GM06990 (cell line): ENCODE data around the gene PEAR1.

Source experiments
- DNase-seq: peaks from one replicate; pipeline ENCODE4 v3.0.0-alpha.2; 2011; ENCODE audit not compliant: insufficient read length; ENCODE audit errors: extremely low read depth
- H3K27me3 ChIP-seq: replicated peaks from 2 replicates; pipeline ENCODE4 v1.6.0; 2011; ENCODE audit warnings: low read length; ENCODE audit not compliant: control insufficient read depth, insufficient read depth
- H3K36me3 ChIP-seq: 2 replicates; pipeline ENCODE4 v1.5.1; 2011; ENCODE audit warnings: low read length; ENCODE audit not compliant: control insufficient read depth, insufficient read depth
- H3K4me3 ChIP-seq: replicated peaks from 2 replicates; pipeline ENCODE4 v1.5.1; 2011; ENCODE audit warnings: low read depth, mild to moderate bottlenecking, control low read depth, low read length
- CTCF ChIP-seq: IDR thresholded peaks from 2 replicates; pipeline ENCODE4 v1.5.1; 2011; ENCODE audit warnings: low read length, control low read depth, mild to moderate bottlenecking, inconsistent platforms; ENCODE audit not compliant: insufficient read depth, poor library complexity, severe bottlenecking

Gene PEAR1

GRCh38 chr1:156957634-156958033, 64.1 kb downstream of the PEAR1 start:
- no peak for TF ChIP-seq CTCF
- Histone ChIP-seq H3K27me3 (no peaks in the 10 kb centered on the region), H3K36me3 (peaks cover 21% of the 10 kb centered on the region), H3K4me3 (no peak overlapping the region)
- no peak for DNase-seq

GRCh38 chr1:156958247-156958714, 64.8 kb downstream of the PEAR1 start:
- DNase-seq, result no peak
- Histone ChIP-seq H3K27me3 (no peaks in the 10 kb centered on the region), H3K4me3 (no peak overlapping the region), H3K36me3 (peaks cover 21% of the 10 kb centered on the region)
- no peak for TF ChIP-seq CTCF

GRCh38 chr1:156959414-156959813, 65.9 kb downstream of the PEAR1 start:
- TF ChIP-seq CTCF, result no peak
- no peak for DNase-seq
- Histone ChIP-seq H3K27me3 (no peaks in the 10 kb centered on the region), H3K4me3 (no peak overlapping the region), H3K36me3 (peaks cover 21% of the 10 kb centered on the region)

GRCh38 chr1:156959925-156960324, 66.4 kb downstream of the PEAR1 start:
- TF ChIP-seq CTCF, result no peak
- DNase-seq, result no peak
- Histone ChIP-seq H3K4me3 (no peak overlapping the region), H3K27me3 (no peaks in the 10 kb centered on the region), H3K36me3 (peaks cover 21% of the 10 kb centered on the region)

- Histone ChIP-seq H3K4me3 (no peak overlapping the region), H3K27me3 (no peaks in the 10 kb centered on the region), H3K36me3 (peaks cover 8% of the 10 kb centered on the region)
- no peak for DNase-seq
- TF ChIP-seq CTCF, result peak; percentile 45
These were observed 68.2 kb downstream of the PEAR1 start for GRCh38 chr1:156961709-156962108.

GRCh38 chr1:156963621-156964020, 70.1 kb downstream of the PEAR1 start:
- no peak for TF ChIP-seq CTCF
- DNase-seq, result no peak
- no peak overlapping the region for H3K4me3 ChIP-seq
- no peaks in the 10 kb centered on the region for H3K27me3 ChIP-seq
- peaks cover 2% of the 10 kb centered on the region for H3K36me3 ChIP-seq
